H1 (cell line): ENCODE data around the gene SMIM10. TPM values are rescaled to one million over a fixed set of nuclear protein-coding genes. Genes with fewer than 3 reads are reported as not detected.

Experiments
- CTCF ChIA-PET: fragments of 300-600 bp; sonication (Branson Sonifier 250); formaldehyde crosslinking; loops from one replicate; lab custom pipeline; 2021; ENCODE audit not compliant: partially characterized antibody; lab: Charles Lee
- POLR2A ChIA-PET: fragments of 300-600 bp; sonication (Branson Sonifier 250); formaldehyde crosslinking; loops from one replicate; lab custom pipeline; 2021; ENCODE audit warnings: inconsistent platforms; ENCODE audit not compliant: partially characterized antibody; lab: Charles Lee
- DNase-seq, 2 experiments: peaks; one replicate each; pipeline versions ENCODE4 v3.0.0 to v3.0.0-alpha.2; 2010 to 2022; ENCODE audit warnings: low spot score in 2 of 2, low read depth in 1 of 2, mixed read lengths in 1 of 2
- FAIRE-seq: peaks from 2 replicates; lab custom pipeline; 2011; peaks lifted over from hg19 to GRCh38; lab: Jason Lieb, UNC
- H2AFZ ChIP-seq: 2 replicates; pipeline ENCODE4 v1.8.1; 2012; ENCODE audit warnings: low read length, inconsistent platforms
- H2AK5ac ChIP-seq: 2 replicates; pipeline ENCODE4 v1.6.1; 2013; ENCODE audit warnings: low read depth, low read length
- H2BK120ac ChIP-seq: replicated peaks from 2 replicates; pipeline ENCODE3; 2013; ENCODE audit warnings: low read depth, low read length, inconsistent platforms
- H2BK12ac ChIP-seq: 2 replicates; pipeline ENCODE4 v1.6.1; 2013; ENCODE audit warnings: low read depth, low read length
- H2BK15ac ChIP-seq: 2 replicates; pipeline ENCODE4 v1.6.1; 2013; ENCODE audit warnings: low read length
- H2BK20ac ChIP-seq: 2 replicates; pipeline ENCODE4 v1.6.1; 2013; ENCODE audit warnings: low read length
- H2BK5ac ChIP-seq: 2 replicates; pipeline ENCODE4 v1.6.1; 2013; ENCODE audit warnings: low read depth, low read length
- H3K14ac ChIP-seq: 2 replicates; pipeline ENCODE4 v1.6.1; 2013; ENCODE audit warnings: inconsistent platforms; ENCODE audit not compliant: insufficient read length
- H3K18ac ChIP-seq: 2 replicates; pipeline ENCODE4 v1.6.1; 2013; ENCODE audit warnings: low read length; ENCODE audit errors: extremely low read depth
- H3K23ac ChIP-seq: 2 replicates; pipeline ENCODE4 v1.6.1; 2013; ENCODE audit warnings: inconsistent platforms; ENCODE audit not compliant: insufficient read length
- H3K23me2 ChIP-seq: 2 replicates; pipeline ENCODE4 v1.6.1; 2013; ENCODE audit warnings: low read depth, low read length
- H3K27ac ChIP-seq: 2 replicates; pipeline ENCODE4 v1.6.1; 2011; ENCODE audit warnings: low read depth, low read length, inconsistent platforms
- H3K27me3 ChIP-seq, 4 experiments: replicated peaks in 1 of 4; 1 replicate in 1 of 4; 2 replicates in 3 of 4; pipeline versions ENCODE4 v1.6.1 to v1.8.1; 2011 to 2013; ENCODE audit warnings: low read length in 3 of 4, mild to moderate bottlenecking in 3 of 4, inconsistent platforms in 2 of 4, mixed read lengths in 2 of 4, moderate library complexity in 1 of 4; ENCODE audit not compliant: control insufficient read depth in 3 of 4, insufficient read depth in 3 of 4; ENCODE audit errors: extremely low read depth in 1 of 4
- H3K36me3 ChIP-seq, 4 experiments: 2 replicates each; pipeline versions ENCODE4 v1.6.1 to v1.8.1; 2011 to 2013; ENCODE audit warnings: mild to moderate bottlenecking in 4 of 4, low read length in 3 of 4, moderate library complexity in 2 of 4, control low read depth in 1 of 4, inconsistent platforms in 1 of 4; ENCODE audit not compliant: insufficient read depth in 4 of 4, control insufficient read depth in 2 of 4
- H3K4ac ChIP-seq: replicated peaks from 2 replicates; pipeline ENCODE3; 2013; ENCODE audit warnings: low read length, low read depth, mixed read lengths, inconsistent platforms; ENCODE audit not compliant: insufficient read length
- H3K4me1 ChIP-seq, 4 experiments: replicated peaks in 1 of 4; 1 replicate in 1 of 4; 2 replicates in 3 of 4; pipeline versions ENCODE4 v1.6.1 to v1.8.1; 2011 to 2013; ENCODE audit warnings: low read length in 3 of 4, inconsistent platforms in 2 of 4, mixed read lengths in 1 of 4; ENCODE audit not compliant: insufficient read depth in 4 of 4, control insufficient read depth in 3 of 4
- H3K4me2 ChIP-seq, 2 experiments: 2 replicates each; pipeline versions ENCODE4 v1.6.1 to v1.8.1; 2011 to 2013; ENCODE audit warnings: low read depth in 2 of 2, low read length in 2 of 2, control low read depth in 1 of 2, inconsistent platforms in 1 of 2, mild to moderate bottlenecking in 1 of 2; ENCODE audit not compliant: insufficient read depth in 1 of 2
- H3K4me3 ChIP-seq, 4 experiments: fragments of 200-600, 300-600 bp in 1 of 4; sonication (generic), shearing (Covaris generic), sonication (Bioruptor Twin) in 1 of 4; 2 replicates each; pipeline versions ENCODE4 v1.5.1 to v1.8.1; 2011 to 2016; ENCODE audit warnings: low read length in 4 of 4, low read depth in 3 of 4, control low read depth in 2 of 4, inconsistent platforms in 2 of 4, mild to moderate bottlenecking in 2 of 4, mixed read lengths in 1 of 4, moderate library complexity in 1 of 4; ENCODE audit not compliant: insufficient read depth in 2 of 4; ENCODE audit errors: extremely low read depth in 1 of 4
- H3K56ac ChIP-seq: replicated peaks from 2 replicates; pipeline ENCODE3; 2013; ENCODE audit warnings: low read depth, mild to moderate bottlenecking, mixed read lengths, low read length, inconsistent platforms; ENCODE audit not compliant: insufficient read length
- H3K79me1 ChIP-seq: 2 replicates; pipeline ENCODE4 v1.6.1; 2013; ENCODE audit warnings: low read depth, low read length, control low read depth
- H3K79me2 ChIP-seq, 2 experiments: 2 replicates each; pipeline versions ENCODE4 v1.6.1 to v1.8.1; 2012 to 2013; ENCODE audit warnings: low read length in 2 of 2, mild to moderate bottlenecking in 2 of 2, inconsistent platforms in 1 of 2; ENCODE audit not compliant: insufficient read depth in 2 of 2, control insufficient read depth in 1 of 2
- H3K9ac ChIP-seq, 4 experiments: replicated peaks in 1 of 4; 1 replicate in 1 of 4; 2 replicates in 3 of 4; pipeline versions ENCODE4 v1.6.1 to v1.8.1; 2011 to 2013; ENCODE audit warnings: low read depth in 3 of 4, low read length in 3 of 4, control low read depth in 2 of 4, mild to moderate bottlenecking in 2 of 4, moderate library complexity in 2 of 4, inconsistent platforms in 1 of 4; ENCODE audit errors: extremely low read depth in 1 of 4
- H3K9me3 ChIP-seq, 2 experiments: 2 replicates each; pipeline versions ENCODE4 v1.6.1 to v1.8.1; 2012 to 2013; ENCODE audit warnings: mild to moderate bottlenecking in 2 of 2, moderate library complexity in 2 of 2, control low read depth in 1 of 2, inconsistent platforms in 1 of 2, low read depth in 1 of 2, low read length in 1 of 2, mixed read lengths in 1 of 2; ENCODE audit not compliant: insufficient read depth in 2 of 2
- H4K20me1 ChIP-seq, 2 experiments: replicated peaks in 1 of 2; 2 replicates each; pipeline versions ENCODE3 to v1.8.1; 2011 to 2013; ENCODE audit warnings: inconsistent platforms in 2 of 2, low read length in 2 of 2, mild to moderate bottlenecking in 1 of 2; ENCODE audit not compliant: insufficient read depth in 2 of 2, control insufficient read depth in 1 of 2
- H4K5ac ChIP-seq: 2 replicates; pipeline ENCODE4 v1.6.1; 2013; ENCODE audit warnings: low read length, low read depth, mixed read lengths, inconsistent platforms; ENCODE audit not compliant: insufficient read length
- H4K8ac ChIP-seq: 2 replicates; pipeline ENCODE4 v1.8.0; 2013; ENCODE audit warnings: mild to moderate bottlenecking, moderate library complexity, low read length, inconsistent platforms; ENCODE audit not compliant: insufficient read depth; ENCODE audit errors: extremely low read depth
- H4K91ac ChIP-seq: replicated peaks from 2 replicates; pipeline ENCODE3; 2013; ENCODE audit warnings: low read length, mixed read lengths, inconsistent platforms; ENCODE audit not compliant: insufficient read length
- BCL11A ChIP-seq, 2 experiments: IDR thresholded peaks; one replicate each; pipeline ENCODE4 v1.6.1; 2011; ENCODE audit warnings: low read depth in 2 of 2, low read length in 2 of 2, mild to moderate bottlenecking in 2 of 2
- BRCA1 ChIP-seq: IDR thresholded peaks from 2 replicates; pipeline ENCODE4 v1.6.1; 2012; ENCODE audit warnings: low read depth, low read length, improper control_type of control experiment
- CBX5 ChIP-seq: fragments of 300-800, 300-1000 bp; sonication (generic); IDR thresholded peaks from 2 replicates; pipeline ENCODE4 v1.7.1; 2016; ENCODE audit warnings: antibody characterized with exemption, low read length, low read depth
- CHD2 ChIP-seq: IDR thresholded peaks from 2 replicates; pipeline ENCODE4 v1.6.1; 2012; ENCODE audit warnings: low read length, improper control_type of control experiment
- CTBP2 ChIP-seq: IDR thresholded peaks from 2 replicates; pipeline ENCODE4 v1.7.0; 2011; ENCODE audit warnings: borderline replicate concordance, mild to moderate bottlenecking, moderate library complexity, mixed read lengths, low read length; ENCODE audit not compliant: insufficient read depth, insufficient read length
- E2F6 ChIP-seq: IDR thresholded peaks from 2 replicates; pipeline ENCODE4 v1.6.1; 2012; ENCODE audit warnings: inconsistent platforms
- GABPA ChIP-seq: IDR thresholded peaks from 2 replicates; pipeline ENCODE4 v1.6.1; 2011; ENCODE audit warnings: mild to moderate bottlenecking, low read length, moderate library complexity, borderline replicate concordance; ENCODE audit not compliant: insufficient read depth
- JUND ChIP-seq: IDR thresholded peaks from 2 replicates; pipeline ENCODE4 v1.6.1; 2011; ENCODE audit warnings: mild to moderate bottlenecking, improper control_type of control experiment, low read length
- KDM1A ChIP-seq: fragments of 200-600, 300-600 bp; sonication (generic); IDR thresholded peaks from 2 replicates; pipeline ENCODE4 v1.7.1; 2016; ENCODE audit warnings: mild to moderate bottlenecking, low read length, borderline replicate concordance
- NANOG ChIP-seq: IDR thresholded peaks from 2 replicates; pipeline ENCODE4 v1.6.1; 2011; ENCODE audit warnings: low read length, low read depth, mild to moderate bottlenecking, inconsistent platforms; ENCODE audit not compliant: insufficient read depth, poor library complexity, severe bottlenecking
- RFX5 ChIP-seq: IDR thresholded peaks from 2 replicates; pipeline ENCODE4 v1.6.1; 2011; ENCODE audit warnings: low read depth, low read length, improper control_type of control experiment, borderline replicate concordance
- SP2 ChIP-seq: IDR thresholded peaks from 2 replicates; pipeline ENCODE4 v1.6.1; 2012; ENCODE audit warnings: mild to moderate bottlenecking, low read length, inconsistent platforms
- TAF7 ChIP-seq: optimal IDR thresholded peaks from 2 replicates; pipeline ENCODE3; 2011; ENCODE audit warnings: low read depth, mild to moderate bottlenecking, inconsistent platforms, low read length, moderate library complexity, borderline replicate concordance
- TBP ChIP-seq: IDR thresholded peaks from 2 replicates; pipeline ENCODE4 v1.6.1; 2011; ENCODE audit warnings: low read depth, low read length, improper control_type of control experiment
- WGBS, 2 experiments: shearing (Covaris generic) in 1 of 2; methylation state at CpG; one replicate each; pipeline versions ENCODE4 v1.1.6 to v1.1.7; 2013 to 2015; ENCODE audit warnings: low lambda C conversion rate in 2 of 2, mixed read lengths in 2 of 2, inconsistent platforms in 1 of 2, low coverage in 1 of 2, missing lambda C conversion rate in 1 of 2; ENCODE audit not compliant: insufficient replicate concordance in 2 of 2, insufficient coverage in 1 of 2, insufficient read length in 1 of 2; ENCODE audit errors: extremely low coverage in 1 of 2, missing lambda C conversion rate in 1 of 2; 5-methylcytosine and 5-hydroxymethylcytosine counted together
- polyA plus RNA-seq, 7 experiments: library from polyadenylated mRNA; depleted of rRNA in 3 of 7; stranded (reverse) in 5 of 7; unstranded in 2 of 7; fragments of >200 nt in 5 of 7; fragments of 200-250 nt in 2 of 7; gene quantifications; 1 replicate in 5 of 7; 2 replicates in 1 of 7; 4 replicates in 1 of 7; pipeline versions ENCODE4 v1.2.1 to v1.2.3, GENCODE V29; 2011 to 2013; ENCODE audit warnings: missing spikeins in 2 of 7, mixed read lengths in 2 of 7
- total RNA-seq: library from RNA; stranded (reverse); fragmentation: NEBNext Ultra II Directional; extraction: Animal tissue kit (Norgen Biotek cat#: 25700); gene quantifications from 2 replicates; pipeline ENCODE4 v1.2.1, GENCODE V29; 2021

SMIM10 gene
- total and polyA plus RNA-seq, 2 of the 8 experiments (the other 6 are each of a cell fraction or from before 2014, with no cell fraction given), result 2.3 to 2.8 TPM

- no peak overlapping the region for H3K56ac ChIP-seq
- WGBS, 2 experiments, result 77% methylated on average over 4 of the region's 4 CpGs; no CpG with 5 or more reads in 1 of the 2 experiments
- no peak overlapping the region for H3K4ac ChIP-seq
- H3K36me3 ChIP-seq, result no peaks in the 10 kb centered on the region
- POLR2A ChIA-PET, result no interaction called here
- peaks cover 2 to 12% (median 8%) of the 10 kb centered on the region in 4 experiments; a peak in 5 of 7 replicates for H3K4me1 ChIP-seq
- no peak overlapping the region for H2BK20ac ChIP-seq
- H3K14ac ChIP-seq, result no peak overlapping the region
- no peaks in the 10 kb centered on the region for H3K9me3 ChIP-seq
- FAIRE-seq (no peak), DNase-seq (no peak)
- H2BK12ac ChIP-seq, result no peak overlapping the region
- H2BK15ac ChIP-seq, result no peak overlapping the region
- no peak overlapping the region for H3K18ac ChIP-seq
- H2AFZ ChIP-seq, result no peak overlapping the region
- no peak overlapping the region for H3K27ac ChIP-seq
- no peaks in the 10 kb centered on the region for H3K79me1 ChIP-seq
- CTCF ChIA-PET, result no interaction called here
- H3K4me3 ChIP-seq, result no peak overlapping the region
- no peak overlapping the region for H3K9ac ChIP-seq
- H2AK5ac ChIP-seq, result no peak overlapping the region
- no peaks in the 10 kb centered on the region for H3K79me2 ChIP-seq
- H3K23me2 ChIP-seq, result peaks cover 4% of the 10 kb centered on the region; the same call in 1 of the 2 replicates
- H3K27me3 ChIP-seq, result no peaks in the 10 kb centered on the region
- H3K4me2 ChIP-seq, result no peak overlapping the region
- no peak overlapping the region for H4K91ac ChIP-seq
- no peak overlapping the region for H3K23ac ChIP-seq
- no peak overlapping the region for H2BK5ac ChIP-seq
- H4K20me1 ChIP-seq, result no peaks in the 10 kb centered on the region
- H2BK120ac ChIP-seq, result no peak overlapping the region
- no peak overlapping the region for H4K5ac ChIP-seq
- no peak overlapping the region for H4K8ac ChIP-seq
- TF ChIP-seq SP2 (no peak), E2F6 (no peak), GABPA (no peak), CTBP2 (no peak), TAF7 (no peak), BRCA1 (no peak), RFX5 (no peak), BCL11A (IDR thresholded peaks at IDR 0.05; ENCODE audit: low read depth in 2 of 2, low read length in 2 of 2) (no peak), KDM1A (no peak), CHD2 (no peak), CBX5 (no peak), TBP (no peak), NANOG (no peak), JUND (no peak)
Observed at GRCh38 chrX:135006187-135006586, 15.4 kb downstream of the SMIM10 start.
